DMS153 (cell line): ENCODE data around the gene ZBTB34.

Experiments
- DNase-seq: peaks from one replicate; lab custom pipeline; 2025; lab: John Stamatoyannopoulos, UW

Gene ZBTB34

GRCh38 chr9:126842977-126843799, 17.3 kb upstream of the ZBTB34 start:
- DNase-seq: no peak

GRCh38 chr9:126844085-126844484, 16.4 kb upstream of the ZBTB34 start:
- no peak for DNase-seq

DNA sequence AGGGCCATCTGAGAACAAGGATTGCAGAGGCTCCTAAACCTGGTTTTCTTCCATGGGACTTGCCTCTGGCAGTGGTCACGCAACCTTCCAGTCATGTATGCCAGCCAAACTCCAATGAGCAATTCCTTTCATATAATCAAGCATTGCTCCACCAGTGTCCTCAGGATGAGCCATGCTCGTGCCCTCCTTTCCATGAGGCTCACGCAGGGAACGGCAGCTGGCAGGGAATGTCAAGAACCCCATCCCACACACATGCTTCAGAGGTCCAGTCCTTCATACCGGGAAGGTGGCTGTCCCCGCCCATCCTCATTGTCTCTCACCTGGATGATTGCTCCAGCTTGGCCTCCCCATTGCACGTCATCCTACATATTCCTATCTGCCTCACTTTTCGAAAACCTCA, 13.4 kb upstream of the ZBTB34 start:
- DNase-seq: no peak

DNA sequence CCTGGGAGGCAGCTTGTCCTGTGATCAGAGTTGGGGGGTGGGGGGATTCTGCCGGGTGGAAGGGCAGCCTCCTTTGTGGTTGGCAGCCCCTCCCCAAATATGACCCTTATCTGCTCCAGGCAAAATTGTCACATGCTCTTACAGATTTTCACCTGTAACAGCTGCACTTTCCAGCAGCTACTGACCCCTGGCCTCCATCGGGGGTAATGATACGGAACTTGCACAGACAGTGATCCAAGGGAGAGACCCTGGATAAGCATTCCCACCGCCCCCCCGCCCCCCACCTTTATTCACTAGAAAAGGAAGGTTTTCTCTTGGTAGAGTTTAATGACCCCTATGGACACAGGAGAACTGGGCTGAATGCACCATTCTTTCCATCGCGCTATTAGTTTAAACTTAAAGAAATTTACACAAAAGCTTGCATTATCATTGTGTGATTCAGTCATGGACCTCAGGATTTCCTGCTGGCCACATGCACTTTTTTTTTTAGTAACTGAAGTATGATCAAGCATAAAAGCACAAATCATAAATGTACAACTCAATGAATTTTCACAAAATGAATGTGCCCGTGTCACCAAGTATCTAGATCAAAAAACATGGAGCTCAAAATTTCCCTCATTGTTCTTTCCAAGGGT, 10.7 kb upstream of the ZBTB34 start:
- no peak for DNase-seq

DNA sequence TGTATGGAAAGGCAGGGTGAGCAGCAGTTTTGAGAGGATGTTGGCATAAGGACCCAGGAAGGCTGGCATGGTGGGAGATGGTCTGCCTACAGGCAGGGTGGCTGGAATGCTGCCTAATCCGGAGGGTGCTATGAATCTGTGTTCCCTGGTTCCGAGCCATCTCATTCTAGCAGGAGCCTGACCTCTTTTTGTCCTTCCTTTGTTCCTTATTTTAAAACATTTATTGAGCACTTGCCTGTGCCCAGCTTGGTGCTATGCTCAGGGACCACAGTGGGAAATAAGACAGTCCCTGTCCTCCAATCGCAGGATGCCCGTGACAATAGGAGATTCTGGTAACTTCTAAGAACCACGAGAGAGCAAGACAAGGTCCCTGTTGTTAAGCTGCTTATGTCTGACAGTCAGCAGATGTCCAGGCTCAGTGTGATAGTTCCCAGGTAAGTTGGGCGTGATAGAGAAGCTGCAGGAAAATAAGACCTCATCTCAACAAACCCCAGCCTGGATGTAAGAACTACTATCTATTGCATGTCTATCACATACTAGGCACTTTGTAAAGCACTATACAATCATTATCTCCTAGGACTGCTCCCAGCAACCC, 9.1 kb upstream of the ZBTB34 start:
- no peak for DNase-seq

GRCh38 chr9:126852086-126852688, 8.3 kb upstream of the ZBTB34 start:
- no peak for DNase-seq

DNA sequence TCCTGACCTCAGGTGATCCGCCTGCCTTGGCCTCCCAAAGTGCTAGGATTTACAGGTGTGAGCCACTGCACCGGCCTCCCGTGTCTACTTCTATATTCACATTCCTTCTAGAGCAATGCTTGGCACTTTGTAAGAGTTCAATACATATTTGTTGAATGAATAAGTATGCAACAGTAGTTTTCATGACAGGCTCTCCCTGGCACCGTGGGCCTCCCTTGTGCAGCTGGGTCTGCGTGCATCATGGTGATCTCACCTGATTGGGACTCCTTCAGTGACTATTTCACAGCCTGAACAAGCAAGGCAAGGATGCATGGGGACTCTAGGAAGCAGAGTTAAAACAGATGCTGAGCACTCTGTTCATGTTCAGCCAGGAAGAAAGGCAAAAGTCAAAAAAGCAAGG, 6.8 kb upstream of the ZBTB34 start:
- no peak for DNase-seq

- DNase-seq: no peak
Observed at GRCh38 chr9:126854734-126855133, 5.7 kb upstream of the ZBTB34 start.

DNA sequence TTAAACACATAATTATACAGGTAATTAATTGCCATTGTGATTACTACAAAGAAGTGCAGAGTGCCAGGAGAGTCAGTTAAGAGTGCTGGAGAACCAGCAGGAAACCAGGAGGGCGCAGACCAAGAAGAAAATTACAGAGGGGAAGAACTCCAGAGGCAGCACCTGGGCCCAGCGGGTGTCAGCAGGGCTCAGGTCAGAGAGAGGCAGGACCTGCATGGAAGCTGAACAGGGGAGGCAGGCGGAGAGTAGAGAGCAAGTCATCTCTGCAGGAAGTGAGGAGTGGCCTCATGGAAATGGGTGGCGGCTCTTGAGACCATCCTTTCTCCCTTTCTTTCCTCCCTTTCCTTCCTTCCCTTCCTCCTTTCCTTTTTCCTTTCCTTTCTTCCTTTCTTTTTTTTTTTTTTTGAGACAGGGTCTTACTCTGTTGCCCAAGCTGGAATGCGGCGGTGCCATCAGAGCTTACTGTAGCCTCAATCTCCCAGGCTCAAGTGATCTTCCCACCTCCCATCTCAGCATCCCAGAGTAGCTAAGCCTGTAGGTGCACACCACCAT, 4.0 kb upstream of the ZBTB34 start:
- no peak for DNase-seq

- no peak for DNase-seq
Observed at GRCh38 chr9:126857261-126857960, 3.0 kb upstream of the ZBTB34 start.

DNA sequence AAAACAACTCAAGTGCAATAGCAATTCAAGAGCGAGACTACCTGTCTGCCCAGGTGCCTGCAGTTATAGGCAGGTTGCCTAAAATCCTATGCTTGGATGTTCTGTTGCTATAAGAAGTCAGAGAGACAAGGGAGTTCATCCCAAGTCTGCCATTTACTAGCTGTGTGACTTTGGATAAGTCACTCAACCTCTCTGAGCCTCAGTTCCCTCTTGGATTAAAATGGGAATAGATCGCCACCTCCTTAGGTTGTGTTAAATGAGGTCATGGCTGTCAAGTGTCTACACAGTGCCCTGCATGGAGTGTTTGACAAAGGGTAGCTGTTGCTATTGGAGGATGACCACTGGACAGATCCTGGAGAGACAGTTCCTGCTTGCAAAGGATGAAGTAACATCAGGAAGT, 1.3 kb upstream of the ZBTB34 start:
- no peak for DNase-seq

- no peak for DNase-seq
Observed at GRCh38 chr9:126860757-126861466, 473 bp downstream of the ZBTB34 start.

- DNase-seq: no peak
Observed at GRCh38 chr9:126861707-126862103, 1.3 kb downstream of the ZBTB34 start.

- no peak for DNase-seq
Observed at GRCh38 chr9:126862104-126862761, 1.8 kb downstream of the ZBTB34 start.

DNA sequence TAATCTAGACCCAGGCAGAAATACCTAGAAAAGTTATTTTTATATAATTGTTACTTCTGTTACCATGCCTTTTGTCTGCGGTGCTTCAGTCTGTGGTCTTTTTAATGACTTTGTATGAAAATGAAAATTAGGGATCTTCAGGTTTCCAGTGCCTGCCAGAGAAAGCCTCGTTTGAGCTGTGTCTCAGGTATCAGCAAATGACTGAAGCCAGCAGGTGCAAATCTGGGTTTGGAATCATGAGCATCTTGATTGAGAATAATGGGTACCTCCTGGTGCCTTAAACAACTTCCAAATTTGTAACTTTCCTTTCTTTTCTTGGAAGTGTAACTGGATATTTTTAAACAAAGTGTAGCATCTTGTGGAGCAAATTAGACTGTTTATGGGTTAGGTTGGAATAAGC, 4.3 kb downstream of the ZBTB34 start:
- no peak for DNase-seq

GRCh38 chr9:126869368-126869767, 8.9 kb downstream of the ZBTB34 start:
- no peak for DNase-seq

GRCh38 chr9:126872516-126872915, 12.1 kb downstream of the ZBTB34 start:
- DNase-seq: no peak

GRCh38 chr9:126874546-126875314, 14.3 kb downstream of the ZBTB34 start:
- no peak for DNase-seq

- no peak for DNase-seq
Observed at GRCh38 chr9:126875756-126876510, 15.5 kb downstream of the ZBTB34 start.
